Activated T-cell treated with anti-CD3 and anti-CD28 coated beads, Interleukin-2, amount 50 U/mL, for 1 hour (primary cell): Measurements from ENCODE around the gene NKAP.
A peak's percentile ranks its signal among the peaks of the same experiment; 100 is the strongest.
"Not testable (repeated sequence)": the region's sequence is repeated elsewhere in the genome, so short reads cannot be mapped to it uniquely, and the experiment has no call there.

Source experiments
- DNase-seq: peaks from one replicate; pipeline ENCODE4 v3.0.0-alpha.2; 2020

NKAP gene

GRCh38 chrX:119943185-119943988 lies at the start of gene NKAP:
TSS of gene NKAP (minus strand) at chrX:119943751. CDS start at chrX:119943605, 146 bp downstream.
- peak; percentile 79 for DNase-seq

- no peak for DNase-seq
These were observed 47.6 kb upstream of the NKAP start for GRCh38 chrX:119991005-119991787.

DNA sequence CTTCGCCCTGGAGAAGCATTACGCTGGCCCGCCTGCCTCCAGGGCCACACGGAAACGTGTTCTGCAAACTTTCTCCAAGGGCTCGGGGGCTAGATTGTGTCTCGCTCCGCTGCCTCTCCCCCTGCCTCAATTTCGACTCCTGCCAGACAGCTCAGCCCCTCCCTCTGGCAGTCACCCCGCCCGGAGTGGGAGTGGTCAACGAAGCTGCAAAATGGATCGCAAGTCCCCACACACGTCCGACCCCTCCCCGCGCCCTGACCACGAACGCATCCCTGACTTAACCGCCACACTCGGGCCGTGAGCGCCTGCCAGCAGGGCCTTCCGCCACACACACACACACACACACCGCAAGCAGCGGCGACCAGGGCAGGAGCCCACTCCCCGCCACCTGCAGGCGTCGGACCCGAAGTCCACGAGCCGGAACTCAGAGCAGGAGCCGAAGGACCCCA lies 47.0 kb upstream of the NKAP start:
- no peak for DNase-seq

DNA sequence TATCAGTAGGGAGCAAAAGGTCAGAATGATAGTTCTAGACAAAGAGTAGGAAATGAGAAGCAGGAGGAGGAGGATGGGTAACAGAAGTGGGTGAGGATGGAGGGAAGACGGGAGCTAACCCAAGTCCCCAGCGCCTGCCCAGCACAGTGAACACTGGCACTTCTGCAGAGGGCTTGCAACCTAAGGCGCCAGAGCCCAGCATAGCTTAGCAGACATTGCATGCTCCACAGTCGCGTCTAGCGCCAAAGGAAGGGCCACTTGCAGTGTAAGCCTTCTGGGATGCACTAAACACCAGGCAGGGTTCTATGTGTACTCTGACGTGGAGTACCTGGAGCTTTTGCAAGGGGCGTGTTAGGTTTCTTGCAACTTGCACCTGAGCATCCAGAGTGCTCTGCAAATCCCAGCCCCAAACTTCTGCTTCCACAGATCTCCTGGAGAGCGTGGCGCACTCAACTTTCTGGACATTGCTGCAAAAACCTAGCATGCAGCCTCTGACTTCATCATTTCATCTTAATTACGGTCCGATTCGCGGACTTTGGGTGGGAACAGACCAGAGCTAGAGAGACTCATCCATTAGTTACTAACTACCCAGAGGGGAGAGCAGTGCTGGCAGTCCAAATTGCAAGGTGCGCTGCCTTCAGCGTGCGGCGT lies 46.5 kb upstream of the NKAP start:
- no peak for DNase-seq

GRCh38 chrX:119986203-119986602 lies 42.7 kb upstream of the NKAP start:
- no peak for DNase-seq

DNA sequence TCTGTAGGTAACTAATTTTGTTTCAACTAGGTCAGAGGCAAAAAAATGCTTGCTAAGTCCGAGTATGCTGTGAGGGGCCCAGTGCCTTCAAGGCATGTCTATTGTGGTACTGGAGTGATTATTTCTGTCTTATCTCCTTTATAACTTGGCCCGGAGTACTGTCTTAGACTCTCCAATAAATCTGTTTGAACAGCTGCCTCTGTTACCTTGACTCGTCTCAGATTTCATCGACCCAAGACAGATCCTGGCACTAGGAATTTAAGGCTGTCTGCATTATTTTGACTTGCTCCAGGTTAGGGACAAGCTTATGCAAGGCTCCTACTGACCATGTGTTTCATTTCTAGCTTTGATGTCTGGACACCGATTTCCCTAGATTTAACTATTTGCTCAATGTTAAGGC lies 41.1 kb upstream of the NKAP start:
- DNase-seq: no peak

DNA sequence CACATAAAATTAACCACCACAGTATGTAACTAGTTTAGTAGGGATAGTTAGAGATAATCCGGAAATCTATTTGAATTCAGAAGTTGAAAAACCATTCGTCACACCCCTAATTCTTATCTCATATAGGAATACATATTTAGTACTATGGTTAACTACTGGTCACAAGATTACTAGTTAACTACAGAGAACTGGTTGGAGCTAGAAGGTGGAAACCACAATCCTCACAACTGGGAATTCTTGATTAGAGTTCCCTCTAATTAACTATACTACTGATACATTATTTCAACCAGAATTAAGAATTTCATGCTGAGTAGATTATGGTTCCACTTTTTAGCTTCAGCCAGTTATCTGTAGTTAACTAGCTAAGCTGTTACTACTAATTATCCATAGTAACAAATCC lies 39.9 kb upstream of the NKAP start:
- DNase-seq: no peak

DNA sequence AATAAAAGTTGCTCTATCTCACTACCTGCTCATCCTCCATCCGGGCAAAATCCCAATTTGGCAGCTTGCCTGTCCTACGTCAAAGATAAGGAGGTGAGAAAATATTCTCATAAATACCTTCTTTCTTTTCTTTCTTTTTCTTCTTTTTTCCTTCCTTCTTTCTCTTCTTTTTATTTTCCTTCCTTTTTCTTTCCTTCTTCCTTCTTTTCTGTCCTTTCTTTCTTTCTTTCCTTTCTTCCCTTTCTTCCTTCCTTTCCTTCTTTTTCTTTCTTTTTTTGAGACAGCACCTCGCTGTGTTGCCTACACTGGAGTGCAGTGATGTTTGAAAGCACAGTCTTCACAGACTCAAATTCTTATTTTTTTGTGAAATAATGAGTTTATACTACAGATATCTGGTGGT lies 38.6 kb upstream of the NKAP start:
- no peak for DNase-seq

GRCh38 chrX:119981286-119982070 lies 37.9 kb upstream of the NKAP start:
- DNase-seq: no peak

DNA sequence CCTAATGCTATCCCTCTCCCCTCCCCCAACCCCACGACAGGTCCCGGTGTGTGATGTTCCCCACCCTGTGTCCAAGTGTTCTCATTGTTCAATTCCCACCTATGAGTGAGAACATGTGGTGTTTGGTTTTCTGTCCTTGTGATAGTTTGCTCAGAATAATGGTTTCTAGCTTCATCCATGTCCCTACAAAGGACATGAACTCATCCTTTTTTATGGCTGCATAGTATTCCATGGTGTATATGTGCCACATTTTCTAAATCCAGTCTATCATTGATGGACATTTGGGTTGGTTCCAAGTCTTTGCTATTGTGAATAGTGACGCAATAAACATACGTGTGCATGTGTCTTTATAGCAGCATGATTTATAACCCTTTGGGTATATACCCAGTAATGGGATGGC lies 33.6 kb upstream of the NKAP start:
- DNase-seq: not testable (repeated sequence)

DNA sequence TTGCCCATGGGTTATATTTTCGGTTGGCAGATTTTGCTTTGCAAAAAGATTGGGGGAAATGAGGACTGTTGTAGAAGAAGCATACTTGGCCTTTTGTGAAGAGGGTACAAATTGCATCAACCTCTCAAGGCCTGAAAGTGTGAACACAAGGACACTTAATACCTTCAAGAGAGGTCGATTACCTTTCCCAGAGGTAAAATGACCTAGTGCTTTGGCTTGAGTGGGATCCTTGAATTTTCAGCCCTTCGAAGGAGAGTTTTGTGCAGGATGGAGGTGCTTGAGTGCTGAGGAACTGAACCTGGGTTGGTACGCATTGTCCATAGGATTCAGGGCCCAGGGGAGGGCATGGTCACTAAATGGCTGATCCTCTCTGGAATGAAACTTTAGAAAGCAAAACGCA lies 27.6 kb upstream of the NKAP start:
- DNase-seq: no peak

DNA sequence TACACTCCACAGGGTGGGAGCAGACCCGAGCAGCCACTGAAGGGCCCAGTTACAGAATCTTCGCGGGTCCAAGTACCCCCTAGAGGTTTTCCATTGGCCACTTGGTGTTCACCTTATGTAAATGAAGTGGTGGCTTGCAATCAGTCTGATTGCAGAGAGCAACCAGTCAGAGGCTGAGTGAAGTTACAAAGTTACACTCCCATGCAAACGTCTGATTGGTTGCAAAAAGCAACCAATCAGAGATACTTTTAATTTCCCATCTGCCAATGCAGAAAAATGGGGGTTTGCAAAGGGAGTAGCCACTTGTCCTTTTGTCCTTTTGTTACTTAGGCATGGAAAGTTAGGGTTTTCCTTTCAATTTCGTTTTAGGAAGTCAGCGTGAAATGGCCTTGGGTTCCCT lies 27.0 kb upstream of the NKAP start:
- no peak for DNase-seq

GRCh38 chrX:119966837-119967236 lies 23.3 kb upstream of the NKAP start:
- not testable (repeated sequence) for DNase-seq

DNA sequence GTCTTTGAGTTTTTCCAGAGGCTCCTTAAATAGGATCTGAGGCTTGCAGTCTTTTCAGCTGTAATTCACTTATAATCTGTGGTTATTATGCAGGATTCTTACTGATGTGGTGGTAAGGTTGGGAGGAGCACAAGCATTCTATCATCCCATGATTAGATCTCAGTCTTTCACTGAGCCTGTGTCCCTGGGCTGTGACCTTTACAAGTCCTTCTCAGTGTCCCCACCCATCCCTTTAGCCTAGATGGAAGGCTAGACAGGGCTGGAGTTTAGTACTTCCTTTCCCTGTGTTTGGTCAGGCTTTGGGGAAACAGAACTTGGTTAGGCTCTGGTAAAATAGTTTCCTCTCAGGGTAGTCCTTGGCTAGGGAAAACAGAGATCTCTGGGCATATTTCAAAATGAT lies 17.1 kb upstream of the NKAP start:
- no peak for DNase-seq

DNA sequence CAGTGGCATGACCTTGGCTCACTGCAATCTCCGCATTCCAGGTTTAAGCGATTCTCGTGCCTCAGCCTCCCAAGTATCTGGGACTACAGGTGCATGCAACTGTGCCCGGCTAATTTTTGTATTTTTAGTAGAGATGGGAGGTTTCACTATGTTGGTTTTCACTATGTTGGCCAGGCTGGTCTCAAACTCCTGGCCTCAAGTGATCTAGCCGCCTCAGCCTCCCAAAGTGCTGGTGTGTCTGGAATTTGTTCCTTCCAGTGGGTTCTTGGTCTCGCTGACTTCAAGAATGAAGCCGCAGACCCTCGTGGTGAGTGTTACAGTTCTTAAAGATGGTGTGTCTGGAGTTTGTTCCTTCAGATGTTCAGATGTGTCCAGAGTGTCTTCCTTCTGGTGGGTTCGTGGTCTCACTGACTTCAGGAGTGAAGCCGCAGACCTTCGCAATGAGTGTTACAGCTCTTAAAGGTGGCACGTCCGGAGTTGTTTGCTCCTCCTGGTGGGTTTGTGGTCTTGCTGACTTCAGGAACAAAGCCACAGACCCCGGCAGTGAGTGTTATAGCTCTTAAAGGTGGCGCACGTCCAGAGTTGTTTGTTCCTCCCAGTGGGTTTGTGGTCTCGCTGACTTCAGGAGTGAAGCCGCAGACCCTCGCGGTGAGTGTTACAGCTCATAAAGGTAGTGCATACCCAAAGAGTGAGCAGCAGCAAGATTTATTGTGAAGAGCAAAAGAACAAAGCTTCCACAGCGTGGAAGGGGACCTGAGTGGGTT lies 12.4 kb upstream of the NKAP start:
- peak; percentile 48 for DNase-seq

DNA sequence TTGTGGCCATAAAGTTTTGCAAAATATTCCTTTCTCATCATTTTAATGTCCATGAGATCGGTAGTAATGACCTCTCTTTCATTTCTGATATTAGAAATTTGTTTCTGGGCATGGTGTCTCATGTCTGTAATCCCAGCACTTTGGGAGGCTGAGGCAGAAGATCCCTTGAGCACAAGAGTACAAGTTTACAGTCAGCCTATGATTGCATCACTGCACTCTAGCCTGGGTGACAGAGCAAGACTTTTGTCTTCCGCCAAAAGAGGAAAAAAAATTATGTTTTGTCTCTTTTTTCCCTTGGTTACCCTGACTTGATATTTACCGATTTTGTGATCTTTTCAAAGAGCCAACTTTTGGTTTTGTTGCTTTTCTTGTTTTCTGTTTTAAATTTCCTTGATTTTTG lies 10.8 kb upstream of the NKAP start:
- no peak for DNase-seq

- DNase-seq: no peak
These were observed 4.8 kb upstream of the NKAP start for GRCh38 chrX:119948381-119948780.

GRCh38 chrX:119945481-119945880 lies 1.9 kb upstream of the NKAP start:
- no peak for DNase-seq

GRCh38 chrX:119942831-119943184 lies 743 bp downstream of the NKAP start:
- DNase-seq: no peak

GRCh38 chrX:119942173-119942819 lies 1.3 kb downstream of the NKAP start:
- no peak for DNase-seq

GRCh38 chrX:119941336-119941735 lies 2.2 kb downstream of the NKAP start:
- DNase-seq: no peak
